Superior temporal gyrus (tissue), 1 donor: ENCODE results near the gene SLC6A16.
A peak's percentile ranks its signal among the peaks of the same experiment; 100 is the strongest.

ENCODE experiments used
- DNase-seq: peaks from one replicate; pipeline ENCODE4 v3.0.0-alpha.2; 2016; ENCODE audit errors: extremely low spot score

SLC6A16 gene

GRCh38 chr19:49271080-49271753 lies 53.8 kb downstream of the SLC6A16 start:
- DNase-seq: no peak

GRCh38 chr19:49266409-49266808 lies 58.6 kb downstream of the SLC6A16 start:
- peak; percentile 18 for DNase-seq

- no peak for DNase-seq
Observed at GRCh38 chr19:49264258-49264657, 60.7 kb downstream of the SLC6A16 start.

- DNase-seq: no peak
Observed at GRCh38 chr19:49261602-49262001, 63.4 kb downstream of the SLC6A16 start.

- no peak for DNase-seq
Observed at GRCh38 chr19:49256691-49257090, 68.3 kb downstream of the SLC6A16 start.

- no peak for DNase-seq
Observed at GRCh38 chr19:49255674-49256073, 69.3 kb downstream of the SLC6A16 start.

- DNase-seq: no peak
Observed at GRCh38 chr19:49249933-49250332, 75.1 kb downstream of the SLC6A16 start.

GRCh38 chr19:49247676-49248075 lies 77.3 kb downstream of the SLC6A16 start:
- DNase-seq: no peak

GRCh38 chr19:49244256-49244655 lies 80.7 kb downstream of the SLC6A16 start:
- no peak for DNase-seq

GRCh38 chr19:49243726-49244125 lies 81.3 kb downstream of the SLC6A16 start:
- no peak for DNase-seq

GRCh38 chr19:49243129-49243528 lies 81.9 kb downstream of the SLC6A16 start:
- no peak for DNase-seq

- no peak for DNase-seq
Observed at GRCh38 chr19:49241769-49242168, 83.2 kb downstream of the SLC6A16 start.
